H1 (cell line): Measurements from ENCODE around the gene JPH3. TPM values are rescaled to one million over a fixed set of nuclear protein-coding genes. Genes with fewer than 3 reads are reported as not detected.

Source experiments
- CTCF ChIA-PET: fragments of 300-600 bp; sonication (Branson Sonifier 250); formaldehyde crosslinking; loops from one replicate; lab custom pipeline; 2021; ENCODE audit not compliant: partially characterized antibody; lab: Charles Lee
- POLR2A ChIA-PET: fragments of 300-600 bp; sonication (Branson Sonifier 250); formaldehyde crosslinking; loops from one replicate; lab custom pipeline; 2021; ENCODE audit warnings: inconsistent platforms; ENCODE audit not compliant: partially characterized antibody; lab: Charles Lee
- DNase-seq, 2 experiments: peaks; one replicate each; pipeline versions ENCODE4 v3.0.0 to v3.0.0-alpha.2; 2010 to 2022; ENCODE audit warnings: low spot score in 2 of 2, low read depth in 1 of 2, mixed read lengths in 1 of 2
- FAIRE-seq: peaks from 2 replicates; lab custom pipeline; 2011; peaks lifted over from hg19 to GRCh38; lab: Jason Lieb, UNC
- H2AFZ ChIP-seq: 2 replicates; pipeline ENCODE4 v1.8.1; 2012; ENCODE audit warnings: low read length, inconsistent platforms
- H2AK5ac ChIP-seq: 2 replicates; pipeline ENCODE4 v1.6.1; 2013; ENCODE audit warnings: low read depth, low read length
- H2BK120ac ChIP-seq: replicated peaks from 2 replicates; pipeline ENCODE3; 2013; ENCODE audit warnings: low read depth, low read length, inconsistent platforms
- H2BK12ac ChIP-seq: 2 replicates; pipeline ENCODE4 v1.6.1; 2013; ENCODE audit warnings: low read depth, low read length
- H2BK15ac ChIP-seq: 2 replicates; pipeline ENCODE4 v1.6.1; 2013; ENCODE audit warnings: low read length
- H2BK20ac ChIP-seq: 2 replicates; pipeline ENCODE4 v1.6.1; 2013; ENCODE audit warnings: low read length
- H2BK5ac ChIP-seq: 2 replicates; pipeline ENCODE4 v1.6.1; 2013; ENCODE audit warnings: low read depth, low read length
- H3K14ac ChIP-seq: 2 replicates; pipeline ENCODE4 v1.6.1; 2013; ENCODE audit warnings: inconsistent platforms; ENCODE audit not compliant: insufficient read length
- H3K18ac ChIP-seq: 2 replicates; pipeline ENCODE4 v1.6.1; 2013; ENCODE audit warnings: low read length; ENCODE audit errors: extremely low read depth
- H3K23ac ChIP-seq: 2 replicates; pipeline ENCODE4 v1.6.1; 2013; ENCODE audit warnings: inconsistent platforms; ENCODE audit not compliant: insufficient read length
- H3K23me2 ChIP-seq: 2 replicates; pipeline ENCODE4 v1.6.1; 2013; ENCODE audit warnings: low read depth, low read length
- H3K27ac ChIP-seq: 2 replicates; pipeline ENCODE4 v1.6.1; 2011; ENCODE audit warnings: low read depth, low read length, inconsistent platforms
- H3K27me3 ChIP-seq, 4 experiments: replicated peaks in 1 of 4; 1 replicate in 1 of 4; 2 replicates in 3 of 4; pipeline versions ENCODE4 v1.6.1 to v1.8.1; 2011 to 2013; ENCODE audit warnings: low read length in 3 of 4, mild to moderate bottlenecking in 3 of 4, inconsistent platforms in 2 of 4, mixed read lengths in 2 of 4, moderate library complexity in 1 of 4; ENCODE audit not compliant: control insufficient read depth in 3 of 4, insufficient read depth in 3 of 4; ENCODE audit errors: extremely low read depth in 1 of 4
- H3K36me3 ChIP-seq, 4 experiments: 2 replicates each; pipeline versions ENCODE4 v1.6.1 to v1.8.1; 2011 to 2013; ENCODE audit warnings: mild to moderate bottlenecking in 4 of 4, low read length in 3 of 4, moderate library complexity in 2 of 4, control low read depth in 1 of 4, inconsistent platforms in 1 of 4; ENCODE audit not compliant: insufficient read depth in 4 of 4, control insufficient read depth in 2 of 4
- H3K4ac ChIP-seq: replicated peaks from 2 replicates; pipeline ENCODE3; 2013; ENCODE audit warnings: low read length, low read depth, mixed read lengths, inconsistent platforms; ENCODE audit not compliant: insufficient read length
- H3K4me1 ChIP-seq, 4 experiments: replicated peaks in 1 of 4; 1 replicate in 1 of 4; 2 replicates in 3 of 4; pipeline versions ENCODE4 v1.6.1 to v1.8.1; 2011 to 2013; ENCODE audit warnings: low read length in 3 of 4, inconsistent platforms in 2 of 4, mixed read lengths in 1 of 4; ENCODE audit not compliant: insufficient read depth in 4 of 4, control insufficient read depth in 3 of 4
- H3K4me2 ChIP-seq, 2 experiments: 2 replicates each; pipeline versions ENCODE4 v1.6.1 to v1.8.1; 2011 to 2013; ENCODE audit warnings: low read depth in 2 of 2, low read length in 2 of 2, control low read depth in 1 of 2, inconsistent platforms in 1 of 2, mild to moderate bottlenecking in 1 of 2; ENCODE audit not compliant: insufficient read depth in 1 of 2
- H3K4me3 ChIP-seq, 4 experiments: fragments of 200-600, 300-600 bp in 1 of 4; sonication (generic), shearing (Covaris generic), sonication (Bioruptor Twin) in 1 of 4; 2 replicates each; pipeline versions ENCODE4 v1.5.1 to v1.8.1; 2011 to 2016; ENCODE audit warnings: low read length in 4 of 4, low read depth in 3 of 4, control low read depth in 2 of 4, inconsistent platforms in 2 of 4, mild to moderate bottlenecking in 2 of 4, mixed read lengths in 1 of 4, moderate library complexity in 1 of 4; ENCODE audit not compliant: insufficient read depth in 2 of 4; ENCODE audit errors: extremely low read depth in 1 of 4
- H3K56ac ChIP-seq: replicated peaks from 2 replicates; pipeline ENCODE3; 2013; ENCODE audit warnings: low read depth, mild to moderate bottlenecking, mixed read lengths, low read length, inconsistent platforms; ENCODE audit not compliant: insufficient read length
- H3K79me1 ChIP-seq: 2 replicates; pipeline ENCODE4 v1.6.1; 2013; ENCODE audit warnings: low read depth, low read length, control low read depth
- H3K79me2 ChIP-seq, 2 experiments: 2 replicates each; pipeline versions ENCODE4 v1.6.1 to v1.8.1; 2012 to 2013; ENCODE audit warnings: low read length in 2 of 2, mild to moderate bottlenecking in 2 of 2, inconsistent platforms in 1 of 2; ENCODE audit not compliant: insufficient read depth in 2 of 2, control insufficient read depth in 1 of 2
- H3K9ac ChIP-seq, 4 experiments: replicated peaks in 1 of 4; 1 replicate in 1 of 4; 2 replicates in 3 of 4; pipeline versions ENCODE4 v1.6.1 to v1.8.1; 2011 to 2013; ENCODE audit warnings: low read depth in 3 of 4, low read length in 3 of 4, control low read depth in 2 of 4, mild to moderate bottlenecking in 2 of 4, moderate library complexity in 2 of 4, inconsistent platforms in 1 of 4; ENCODE audit errors: extremely low read depth in 1 of 4
- H3K9me3 ChIP-seq, 2 experiments: 2 replicates each; pipeline versions ENCODE4 v1.6.1 to v1.8.1; 2012 to 2013; ENCODE audit warnings: mild to moderate bottlenecking in 2 of 2, moderate library complexity in 2 of 2, control low read depth in 1 of 2, inconsistent platforms in 1 of 2, low read depth in 1 of 2, low read length in 1 of 2, mixed read lengths in 1 of 2; ENCODE audit not compliant: insufficient read depth in 2 of 2
- H4K20me1 ChIP-seq, 2 experiments: replicated peaks in 1 of 2; 2 replicates each; pipeline versions ENCODE3 to v1.8.1; 2011 to 2013; ENCODE audit warnings: inconsistent platforms in 2 of 2, low read length in 2 of 2, mild to moderate bottlenecking in 1 of 2; ENCODE audit not compliant: insufficient read depth in 2 of 2, control insufficient read depth in 1 of 2
- H4K5ac ChIP-seq: 2 replicates; pipeline ENCODE4 v1.6.1; 2013; ENCODE audit warnings: low read length, low read depth, mixed read lengths, inconsistent platforms; ENCODE audit not compliant: insufficient read length
- H4K8ac ChIP-seq: 2 replicates; pipeline ENCODE4 v1.8.0; 2013; ENCODE audit warnings: mild to moderate bottlenecking, moderate library complexity, low read length, inconsistent platforms; ENCODE audit not compliant: insufficient read depth; ENCODE audit errors: extremely low read depth
- H4K91ac ChIP-seq: replicated peaks from 2 replicates; pipeline ENCODE3; 2013; ENCODE audit warnings: low read length, mixed read lengths, inconsistent platforms; ENCODE audit not compliant: insufficient read length
- CBX8 ChIP-seq: fragments of 300-800, 300-1000 bp; sonication (generic); IDR thresholded peaks from 2 replicates; pipeline ENCODE4 v1.7.1; 2016; ENCODE audit warnings: low read depth, low read length, borderline replicate concordance
- CTCF ChIP-seq, 3 experiments: IDR thresholded peaks; 1 replicate in 2 of 3; 2 replicates in 1 of 3; pipeline versions ENCODE4 v1.5.1 to v1.6.1; 2011; ENCODE audit warnings: low read length in 3 of 3, mild to moderate bottlenecking in 3 of 3, inconsistent platforms in 2 of 3, low read depth in 1 of 3, moderate library complexity in 1 of 3; ENCODE audit not compliant: insufficient read depth in 1 of 3; ENCODE audit errors: control extremely low read depth in 1 of 3
- EGR1 ChIP-seq: IDR thresholded peaks from 2 replicates; pipeline ENCODE4 v1.6.1; 2011; ENCODE audit warnings: low read depth, low read length, borderline replicate concordance
- WGBS, 2 experiments: shearing (Covaris generic) in 1 of 2; methylation state at CpG; one replicate each; pipeline versions ENCODE4 v1.1.6 to v1.1.7; 2013 to 2015; ENCODE audit warnings: low lambda C conversion rate in 2 of 2, mixed read lengths in 2 of 2, inconsistent platforms in 1 of 2, low coverage in 1 of 2, missing lambda C conversion rate in 1 of 2; ENCODE audit not compliant: insufficient replicate concordance in 2 of 2, insufficient coverage in 1 of 2, insufficient read length in 1 of 2; ENCODE audit errors: extremely low coverage in 1 of 2, missing lambda C conversion rate in 1 of 2; 5-methylcytosine and 5-hydroxymethylcytosine counted together
- polyA plus RNA-seq, 7 experiments: library from polyadenylated mRNA; depleted of rRNA in 3 of 7; stranded (reverse) in 5 of 7; unstranded in 2 of 7; fragments of >200 nt in 5 of 7; fragments of 200-250 nt in 2 of 7; gene quantifications; 1 replicate in 5 of 7; 2 replicates in 1 of 7; 4 replicates in 1 of 7; pipeline versions ENCODE4 v1.2.1 to v1.2.3, GENCODE V29; 2011 to 2013; ENCODE audit warnings: missing spikeins in 2 of 7, mixed read lengths in 2 of 7
- total RNA-seq: library from RNA; stranded (reverse); fragmentation: NEBNext Ultra II Directional; extraction: Animal tissue kit (Norgen Biotek cat#: 25700); gene quantifications from 2 replicates; pipeline ENCODE4 v1.2.1, GENCODE V29; 2021

Gene JPH3
- total and polyA plus RNA-seq, 2 of the 8 experiments (the other 6 are each of a cell fraction or from before 2014, with no cell fraction given): 10.3 to 28.3 TPM

GRCh38 chr16:87572959-87573358, 29.3 kb upstream of the JPH3 start:
- no peak overlapping the region for H4K8ac ChIP-seq
- no peak overlapping the region for H3K56ac ChIP-seq
- no peak overlapping the region for H2AFZ ChIP-seq
- no peak overlapping the region for H3K4ac ChIP-seq
- H3K4me2 ChIP-seq: no peak overlapping the region
- H4K5ac ChIP-seq: no peak overlapping the region
- H3K23ac ChIP-seq: no peak overlapping the region
- 0 out of 7 replicates have a peak, but pooled peaks cover 0 to 2% (median 0%) of the 10 kb centered on the region in 4 experiments for H3K27me3 ChIP-seq
- H3K23me2 ChIP-seq: no peaks in the 10 kb centered on the region
- no peaks in the 10 kb centered on the region for H3K36me3 ChIP-seq
- H2BK15ac ChIP-seq: no peak overlapping the region
- H4K91ac ChIP-seq: no peak overlapping the region
- H2BK5ac ChIP-seq: no peak overlapping the region
- CTCF ChIA-PET: interaction anchor here (0.7 to 13.0 kb wide), 19 partner anchors 11 to 170 kb away, joined by 3 to 169 read pairs (median 6); no protein-coding TSS in a partner anchor
- H3K14ac ChIP-seq: no peak overlapping the region
- no peak overlapping the region for H2AK5ac ChIP-seq
- no peaks in the 10 kb centered on the region for H3K79me1 ChIP-seq
- no peak overlapping the region for H3K27ac ChIP-seq
- 75% methylated on average over 6 of the region's 6 CpGs; no CpG with 5 or more reads in 1 of the 2 experiments for WGBS, 2 experiments
- H2BK12ac ChIP-seq: no peak overlapping the region
- no peak overlapping the region for H2BK120ac ChIP-seq
- FAIRE-seq (no peak), DNase-seq (no peak)
- POLR2A ChIA-PET: no interaction called here
- H4K20me1 ChIP-seq: no peaks in the 10 kb centered on the region
- H3K79me2 ChIP-seq: no peaks in the 10 kb centered on the region
- H2BK20ac ChIP-seq: no peak overlapping the region
- no peak overlapping the region for H3K4me3 ChIP-seq
- H3K4me1 ChIP-seq: peaks cover 3 to 23% (median 14%) of the 10 kb centered on the region in 4 experiments
- H3K9me3 ChIP-seq: no peaks in the 10 kb centered on the region
- no peak overlapping the region for H3K18ac ChIP-seq
- no peak overlapping the region for H3K9ac ChIP-seq
- TF ChIP-seq CBX8: no peak
- TF ChIP-seq EGR1: no peak
- TF ChIP-seq CTCF (IDR thresholded peaks at IDR 0.05; ENCODE audit: control extremely low read depth in 1 of 3, insufficient read depth in 1 of 3, low read depth in 1 of 3, low read length in 3 of 3): peak in 2 of 3 experiments; percentile 7 to 34; a peak in 2 of 4 replicates
